Activated CD4-positive, CD25-positive, alpha-beta regulatory T cell treated with anti-CD3 and anti-CD28 coated beads, Interleukin-2, amount 50 U/mL, for 72 hours (primary cell): ENCODE results near the gene PRKCH.
"Not testable (repeated sequence)": the region's sequence is repeated elsewhere in the genome, so short reads cannot be mapped to it uniquely, and the experiment has no call there.

Experiments
- DNase-seq: peaks from one replicate; pipeline ENCODE4 v3.0.0; 2021

Gene PRKCH

DNA sequence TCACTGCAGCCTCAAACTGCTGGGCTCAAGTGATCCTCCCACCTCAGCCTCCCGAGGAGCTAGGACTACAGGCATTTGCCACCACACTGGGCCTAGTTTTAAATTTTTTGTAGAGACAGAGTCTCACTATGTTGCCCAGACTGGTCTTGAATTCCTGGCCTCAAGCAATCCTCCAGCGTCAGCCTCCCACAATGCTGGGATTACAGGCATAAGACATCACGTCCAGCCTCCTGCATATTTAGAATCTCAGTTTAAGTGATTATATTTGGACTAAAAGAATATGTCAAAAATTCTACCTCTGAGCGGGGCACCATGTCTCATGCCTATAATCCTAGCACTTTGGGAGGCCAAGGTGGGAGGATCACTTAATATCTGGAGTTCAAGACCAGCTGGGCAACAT is 12.7 kb upstream of the PRKCH start:
- not testable (repeated sequence) for DNase-seq

DNA sequence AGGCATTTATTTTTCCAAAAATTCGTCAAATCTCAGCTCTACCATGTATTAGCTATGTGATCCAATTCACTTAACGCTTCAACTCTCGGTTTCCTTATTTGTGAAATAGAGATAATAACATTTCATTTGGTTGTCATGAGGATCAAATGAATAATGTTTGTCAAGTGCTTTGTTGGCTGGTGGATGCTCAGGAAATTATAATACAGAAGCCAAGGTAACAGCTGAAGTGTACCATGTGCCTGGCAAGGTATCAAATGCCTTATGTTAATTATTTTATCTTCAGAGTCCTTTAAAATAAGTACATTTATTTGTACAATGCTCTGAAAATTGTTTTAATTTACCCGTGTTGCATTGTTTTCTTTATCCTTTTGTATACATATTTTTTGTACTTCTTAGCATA is 6.1 kb upstream of the PRKCH start:
- DNase-seq = no peak

- DNase-seq = no peak
Observed at GRCh38 chr14:61319086-61319485, 2.3 kb upstream of the PRKCH start.

GRCh38 chr14:61319706-61320105 is 1.7 kb upstream of the PRKCH start:
- no peak for DNase-seq

GRCh38 chr14:61320170-61320569 is 1.2 kb upstream of the PRKCH start:
- DNase-seq = not testable (repeated sequence)

DNA sequence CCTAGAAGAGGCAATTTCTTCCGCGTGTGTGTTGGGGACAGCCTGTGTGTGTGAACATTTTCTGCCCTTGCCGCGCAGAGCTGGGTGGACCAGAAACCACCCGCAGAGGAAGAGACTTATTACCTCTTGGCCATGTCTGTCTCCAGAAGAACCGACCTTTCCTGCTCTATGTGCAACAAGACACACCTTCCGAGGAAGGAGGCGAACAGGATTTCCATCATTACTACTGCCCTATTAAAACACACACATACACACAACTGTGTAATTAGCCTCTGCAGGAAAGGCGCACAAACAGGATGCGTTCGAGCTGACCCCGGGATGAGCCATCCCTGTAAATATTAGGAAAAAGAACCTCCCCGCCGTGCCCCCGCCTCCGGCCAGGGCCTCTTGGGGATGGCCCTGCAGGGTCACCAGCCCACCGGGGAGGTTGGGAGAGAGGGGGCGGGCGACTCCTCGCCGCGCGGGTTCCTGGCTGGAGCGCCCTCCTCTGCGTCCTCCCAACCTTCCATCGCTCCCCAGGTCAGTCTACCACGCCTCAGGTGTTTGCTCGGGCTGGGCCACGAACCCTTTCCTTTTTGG is 484 bp upstream of the PRKCH start:
- no peak for DNase-seq

- peak; percentile 54 for DNase-seq
Observed at GRCh38 chr14:61322011-61322798, 826 bp downstream of the PRKCH start.

DNA sequence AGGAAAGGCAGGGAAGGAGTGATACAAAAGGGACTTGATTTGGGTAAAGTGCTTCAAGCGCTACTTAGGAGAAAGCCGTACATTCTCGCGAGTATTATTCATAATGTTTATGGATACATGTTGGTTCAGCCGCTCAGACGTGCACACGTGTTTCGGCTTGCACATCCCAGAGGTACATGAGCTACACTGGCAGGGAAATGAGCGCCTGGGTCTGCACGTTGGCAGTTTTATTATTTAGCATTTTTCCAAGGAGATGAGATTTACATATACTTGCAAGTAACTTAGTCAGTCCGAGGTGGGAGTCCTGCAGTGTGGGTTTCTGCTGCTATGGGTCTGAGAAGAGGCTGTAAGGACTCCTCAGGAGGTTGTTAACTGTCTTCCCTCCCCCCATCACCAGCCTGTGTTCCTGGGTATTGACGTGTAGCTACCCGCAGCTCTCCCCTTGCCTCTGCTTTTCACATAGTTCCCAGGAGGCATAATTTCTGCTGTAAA is 1.5 kb downstream of the PRKCH start:
- no peak for DNase-seq

- no peak for DNase-seq
Observed at GRCh38 chr14:61323970-61324369, 2.6 kb downstream of the PRKCH start.

DNA sequence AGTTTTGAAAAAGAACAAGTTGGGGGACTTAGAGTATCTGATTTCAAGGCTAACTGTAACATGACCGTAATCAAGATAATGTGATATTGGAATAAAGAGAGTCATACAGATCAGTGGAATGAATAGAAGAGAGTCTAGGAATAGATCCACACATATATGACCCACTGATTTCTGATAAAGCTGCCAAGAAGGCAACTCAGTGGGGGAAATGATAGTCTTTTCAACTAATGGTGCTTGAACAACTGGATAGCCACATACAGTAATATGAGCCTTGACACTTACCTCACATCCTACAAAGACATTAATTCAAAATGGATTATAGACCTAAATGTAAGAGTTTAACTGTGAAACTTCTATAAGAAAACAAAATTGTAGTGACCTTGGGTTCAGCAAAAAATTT is 3.8 kb downstream of the PRKCH start:
- DNase-seq = no peak

GRCh38 chr14:61326146-61326545 is 4.8 kb downstream of the PRKCH start:
- DNase-seq = no peak

DNA sequence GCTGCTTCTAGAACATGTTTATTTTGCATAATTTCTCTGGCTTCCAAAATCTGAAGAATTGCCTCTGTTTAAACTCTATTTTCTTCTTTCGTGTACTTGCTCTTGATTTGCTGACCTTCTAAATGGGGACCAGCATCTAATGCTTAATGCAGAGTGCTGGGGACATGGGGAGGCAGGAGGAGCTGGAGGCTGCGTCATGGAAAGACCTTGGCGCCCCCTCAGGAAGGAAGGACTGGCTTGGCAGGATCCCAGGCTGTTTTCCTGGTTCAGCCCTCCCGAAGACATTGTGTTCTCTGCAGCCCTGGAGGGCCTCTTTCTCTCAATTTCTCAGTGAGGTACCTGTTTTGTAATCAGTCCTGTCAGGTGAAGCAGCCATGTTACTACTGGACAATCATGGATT is 5.5 kb downstream of the PRKCH start:
- no peak for DNase-seq

DNA sequence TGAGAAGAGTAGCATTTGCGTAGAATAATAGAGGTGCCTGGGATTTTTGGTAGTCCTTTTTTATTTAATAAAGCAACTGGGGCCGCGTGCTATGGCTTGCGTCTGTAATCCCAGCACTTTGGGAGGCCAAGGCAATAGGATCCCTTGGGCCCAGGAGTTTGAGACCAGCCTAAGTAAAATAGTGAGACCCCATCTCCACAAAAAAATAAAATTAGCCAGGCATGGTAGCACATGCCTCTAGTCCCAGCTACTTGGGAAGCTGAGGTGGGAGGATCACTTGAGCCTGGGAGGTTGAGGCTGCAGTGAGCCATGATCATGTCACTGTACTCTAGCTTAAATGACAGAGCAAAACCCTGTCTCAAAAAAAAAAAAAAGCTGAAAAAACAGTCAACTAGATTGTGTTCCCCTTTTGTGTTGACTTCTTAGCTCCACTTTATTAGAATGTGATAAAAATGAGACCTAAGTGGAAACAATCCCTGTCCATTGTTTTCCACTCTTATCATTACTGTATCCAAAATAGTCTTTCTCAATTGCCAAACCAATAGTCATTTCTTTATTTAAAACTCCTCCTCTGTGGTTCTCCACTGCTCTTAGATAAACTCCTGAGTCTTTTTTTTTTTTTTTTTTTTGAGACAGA is 7.4 kb downstream of the PRKCH start:
- no peak for DNase-seq

GRCh38 chr14:61329478-61330051 is 8.2 kb downstream of the PRKCH start:
- DNase-seq = no peak

- DNase-seq = no peak
Observed at GRCh38 chr14:61330511-61330910, 9.1 kb downstream of the PRKCH start.

- no peak for DNase-seq
Observed at GRCh38 chr14:61331992-61332657, 10.7 kb downstream of the PRKCH start.

DNA sequence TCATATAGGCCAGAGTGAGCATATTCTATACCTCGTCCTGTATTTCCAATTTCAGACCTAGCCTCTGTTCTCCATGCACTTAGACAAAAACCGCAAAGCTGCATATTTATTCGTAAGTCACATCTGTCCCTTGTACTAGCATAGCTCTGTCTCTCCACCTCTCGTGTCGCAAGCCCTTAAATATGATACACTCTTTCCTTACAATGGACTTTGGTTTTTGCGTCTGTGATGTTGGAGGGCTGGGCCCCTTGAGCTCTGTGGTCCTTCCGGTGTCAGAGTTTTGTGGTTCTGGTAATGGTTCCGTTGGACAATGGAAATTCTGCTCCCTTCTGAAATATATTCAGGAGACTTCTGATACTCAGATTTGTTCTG is 11.3 kb downstream of the PRKCH start:
- no peak for DNase-seq

DNA sequence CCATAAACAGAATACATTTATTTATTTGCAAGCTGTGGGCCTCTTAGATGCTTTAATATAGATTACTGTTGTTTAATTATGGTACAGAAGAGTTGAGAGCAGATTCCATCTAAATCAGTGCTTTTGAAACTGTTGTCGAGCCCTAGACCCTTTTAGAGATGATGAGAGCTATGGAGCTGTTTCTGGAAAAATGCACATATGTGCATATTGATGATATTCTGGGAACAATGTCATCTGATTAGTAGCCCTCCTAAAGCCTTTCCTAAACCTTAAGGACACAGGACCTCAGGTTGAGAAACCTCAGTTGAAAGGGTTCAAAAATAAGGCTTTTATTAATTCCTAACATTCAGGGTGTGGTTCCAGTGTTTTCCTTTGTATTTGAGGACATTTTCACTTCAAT is 11.7 kb downstream of the PRKCH start:
- no peak for DNase-seq

DNA sequence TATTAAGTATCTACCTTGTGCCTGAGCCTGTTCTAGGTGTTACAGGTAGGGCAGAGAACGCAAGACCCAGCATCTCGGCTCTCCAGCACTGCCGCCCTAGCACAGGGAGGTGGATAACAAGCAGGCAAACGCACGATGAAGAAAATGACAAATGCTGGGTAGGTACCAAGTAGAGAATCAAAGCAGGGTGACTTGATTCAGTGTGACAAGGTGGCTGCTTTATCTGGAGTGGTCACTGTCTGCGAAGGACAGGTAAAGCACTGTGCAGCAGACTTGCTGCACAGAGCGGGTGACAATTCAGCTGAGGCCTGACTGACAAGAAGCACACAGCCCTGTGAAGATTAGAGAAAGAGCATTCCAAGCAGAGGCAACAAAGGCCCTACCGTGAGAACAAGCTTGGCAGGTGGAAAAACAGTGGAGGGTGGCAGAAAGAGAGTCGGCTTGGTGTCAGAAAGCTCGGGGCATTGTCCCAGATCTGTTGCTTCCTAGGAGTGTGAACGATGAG is 12.9 kb downstream of the PRKCH start:
- DNase-seq = no peak

DNA sequence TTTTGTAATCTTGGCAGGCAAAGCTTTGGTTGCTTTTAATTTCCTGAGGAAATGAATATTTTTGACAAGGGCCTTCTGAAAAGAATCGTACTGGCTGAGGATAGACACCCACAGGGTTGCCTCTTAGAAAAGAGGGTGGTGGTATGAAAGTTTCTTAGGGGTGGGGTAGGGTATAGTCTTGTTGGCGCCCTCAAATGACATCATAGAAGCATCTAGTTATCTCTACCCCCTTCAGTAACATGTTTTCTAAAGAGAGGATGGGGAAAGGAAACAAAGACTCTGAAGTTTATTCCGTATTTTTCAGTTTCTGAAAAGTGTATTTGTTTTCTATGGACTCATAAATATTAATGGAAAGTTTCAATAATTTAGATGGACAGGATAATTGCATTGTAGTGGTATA is 13.7 kb downstream of the PRKCH start:
- DNase-seq = no peak

- no peak for DNase-seq
Observed at GRCh38 chr14:61335671-61336275, 14.4 kb downstream of the PRKCH start.

GRCh38 chr14:61337893-61338292 is 16.5 kb downstream of the PRKCH start:
- DNase-seq = peak; percentile 48

DNA sequence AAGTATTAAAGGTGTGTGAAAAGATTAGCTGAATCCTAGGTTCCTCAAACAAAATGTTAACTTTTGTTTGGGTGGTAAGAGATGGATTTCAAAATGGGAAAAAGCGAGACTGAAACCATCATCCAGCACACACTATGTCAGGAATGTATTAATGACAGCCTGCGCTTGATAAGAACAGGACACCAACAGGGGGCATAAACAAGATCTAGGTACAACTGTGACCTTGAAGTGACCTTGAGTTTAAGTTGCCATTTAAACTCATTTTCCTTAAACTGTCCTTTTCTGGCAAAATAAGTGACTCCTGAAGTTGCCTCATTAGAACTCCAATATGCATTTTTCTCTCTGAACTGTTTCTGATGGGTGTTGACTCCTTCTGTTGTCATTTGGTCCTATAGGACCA is 17.1 kb downstream of the PRKCH start:
- DNase-seq = no peak
